Measurements from ENCODE around the gene PI4KA.
"Not testable (repeated sequence)": the region's sequence is repeated elsewhere in the genome, so short reads cannot be mapped to it uniquely, and the experiment has no call there.

GRCh38 chr22:20668226-20668625, 190.4 kb downstream of the PI4KA start:
- TF ChIP-seq EP300 (IDR thresholded peaks at IDR 0.05; ENCODE audit: borderline replicate concordance in 1 of 2, low read depth in 1 of 2, low read length in 1 of 2); NFIC (IDR thresholded peaks at IDR 0.05; ENCODE audit: borderline replicate concordance); POLR2AphosphoS5 (IDR thresholded peaks at IDR 0.05; ENCODE audit: low read depth, low read length); CTCF (IDR thresholded peaks at IDR 0.05); SIN3A (IDR thresholded peaks at IDR 0.05; ENCODE audit: borderline replicate concordance, low read depth, low read length); MEF2A (IDR thresholded peaks at IDR 0.05; ENCODE audit: borderline replicate concordance, low read depth); MXI1 (IDR thresholded peaks at IDR 0.05; ENCODE audit: low read depth, low read length): not testable (repeated sequence)
- TF ChIP-seq, protein P1, sequence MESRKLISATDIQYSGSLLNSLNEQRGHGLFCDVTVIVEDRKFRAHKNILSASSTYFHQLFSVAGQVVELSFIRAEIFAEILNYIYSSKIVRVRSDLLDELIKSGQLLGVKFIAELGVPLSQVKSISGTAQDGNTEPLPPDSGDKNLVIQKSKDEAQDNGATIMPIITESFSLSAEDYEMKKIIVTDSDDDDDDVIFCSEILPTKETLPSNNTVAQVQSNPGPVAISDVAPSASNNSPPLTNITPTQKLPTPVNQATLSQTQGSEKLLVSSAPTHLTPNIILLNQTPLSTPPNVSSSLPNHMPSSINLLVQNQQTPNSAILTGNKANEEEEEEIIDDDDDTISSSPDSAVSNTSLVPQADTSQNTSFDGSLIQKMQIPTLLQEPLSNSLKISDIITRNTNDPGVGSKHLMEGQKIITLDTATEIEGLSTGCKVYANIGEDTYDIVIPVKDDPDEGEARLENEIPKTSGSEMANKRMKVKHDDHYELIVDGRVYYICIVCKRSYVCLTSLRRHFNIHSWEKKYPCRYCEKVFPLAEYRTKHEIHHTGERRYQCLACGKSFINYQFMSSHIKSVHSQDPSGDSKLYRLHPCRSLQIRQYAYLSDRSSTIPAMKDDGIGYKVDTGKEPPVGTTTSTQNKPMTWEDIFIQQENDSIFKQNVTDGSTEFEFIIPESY (IDR thresholded peaks at IDR 0.05; ENCODE audit: borderline replicate concordance, low read depth): not testable (repeated sequence)

Data from SK-N-SH (cell line).